SU-DHL-6 (cell line): ENCODE results near the gene TRIM3.

ENCODE experiments used
- EZH2phosphoT487 ChIP-seq: fragments of 200-600 bp; sonication (generic), shearing (Covaris generic); conservative IDR thresholded peaks from 2 replicates; pipeline ENCODE4 v1.6.1; 2018; ENCODE audit warnings: mild to moderate bottlenecking, antibody characterized with exemption, low read length, moderate library complexity, mixed read lengths
- TF ChIP-seq, protein P1 (sequence below): fragments of 200-600 bp; sonication (generic); IDR thresholded peaks from one replicate; pipeline ENCODE4 v1.5.1; 2017; ENCODE audit warnings: antibody characterized with exemption, mild to moderate bottlenecking, low read length, moderate library complexity; ENCODE audit not compliant: insufficient read depth, poor library complexity, severe bottlenecking

DNA sequence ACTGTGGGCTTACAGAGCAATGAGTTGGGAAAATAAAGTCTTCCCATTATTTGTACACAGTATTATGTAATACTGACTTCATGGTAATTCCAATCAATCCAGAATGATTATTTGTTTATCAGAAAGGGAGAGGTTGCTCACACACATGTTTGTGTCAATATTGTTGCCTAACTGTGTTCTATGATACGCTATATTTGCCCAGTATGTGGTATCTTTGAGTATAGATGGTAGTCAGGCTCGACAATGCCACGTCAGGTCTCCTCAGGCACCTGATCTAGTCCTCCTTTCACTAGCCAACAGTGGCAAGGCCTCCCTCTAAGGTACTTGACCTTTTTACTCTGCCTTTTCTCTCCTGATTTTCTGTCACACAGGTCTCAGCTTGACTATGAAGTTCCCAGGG lies 28.6 kb upstream of the TRIM3 start:
- TF ChIP-seq, protein P1, sequence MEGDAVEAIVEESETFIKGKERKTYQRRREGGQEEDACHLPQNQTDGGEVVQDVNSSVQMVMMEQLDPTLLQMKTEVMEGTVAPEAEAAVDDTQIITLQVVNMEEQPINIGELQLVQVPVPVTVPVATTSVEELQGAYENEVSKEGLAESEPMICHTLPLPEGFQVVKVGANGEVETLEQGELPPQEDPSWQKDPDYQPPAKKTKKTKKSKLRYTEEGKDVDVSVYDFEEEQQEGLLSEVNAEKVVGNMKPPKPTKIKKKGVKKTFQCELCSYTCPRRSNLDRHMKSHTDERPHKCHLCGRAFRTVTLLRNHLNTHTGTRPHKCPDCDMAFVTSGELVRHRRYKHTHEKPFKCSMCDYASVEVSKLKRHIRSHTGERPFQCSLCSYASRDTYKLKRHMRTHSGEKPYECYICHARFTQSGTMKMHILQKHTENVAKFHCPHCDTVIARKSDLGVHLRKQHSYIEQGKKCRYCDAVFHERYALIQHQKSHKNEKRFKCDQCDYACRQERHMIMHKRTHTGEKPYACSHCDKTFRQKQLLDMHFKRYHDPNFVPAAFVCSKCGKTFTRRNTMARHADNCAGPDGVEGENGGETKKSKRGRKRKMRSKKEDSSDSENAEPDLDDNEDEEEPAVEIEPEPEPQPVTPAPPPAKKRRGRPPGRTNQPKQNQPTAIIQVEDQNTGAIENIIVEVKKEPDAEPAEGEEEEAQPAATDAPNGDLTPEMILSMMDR, result no peak
- no peak for TF ChIP-seq EZH2phosphoT487
